H1 (cell line): ENCODE results near the gene POU3F1. TPM values are rescaled to one million over a fixed set of nuclear protein-coding genes. Genes with fewer than 3 reads are reported as not detected.

Experiments used
- CTCF ChIA-PET: fragments of 300-600 bp; sonication (Branson Sonifier 250); formaldehyde crosslinking; loops from one replicate; lab custom pipeline; 2021; ENCODE audit not compliant: partially characterized antibody; lab: Charles Lee
- POLR2A ChIA-PET: fragments of 300-600 bp; sonication (Branson Sonifier 250); formaldehyde crosslinking; loops from one replicate; lab custom pipeline; 2021; ENCODE audit warnings: inconsistent platforms; ENCODE audit not compliant: partially characterized antibody; lab: Charles Lee
- DNase-seq, 2 experiments: peaks; one replicate each; pipeline versions ENCODE4 v3.0.0 to v3.0.0-alpha.2; 2010 to 2022; ENCODE audit warnings: low spot score in 2 of 2, low read depth in 1 of 2, mixed read lengths in 1 of 2
- FAIRE-seq: peaks from 2 replicates; lab custom pipeline; 2011; peaks lifted over from hg19 to GRCh38; lab: Jason Lieb, UNC
- H2AFZ ChIP-seq: 2 replicates; pipeline ENCODE4 v1.8.1; 2012; ENCODE audit warnings: low read length, inconsistent platforms
- H2AK5ac ChIP-seq: 2 replicates; pipeline ENCODE4 v1.6.1; 2013; ENCODE audit warnings: low read depth, low read length
- H2BK120ac ChIP-seq: replicated peaks from 2 replicates; pipeline ENCODE3; 2013; ENCODE audit warnings: low read depth, low read length, inconsistent platforms
- H2BK12ac ChIP-seq: 2 replicates; pipeline ENCODE4 v1.6.1; 2013; ENCODE audit warnings: low read depth, low read length
- H2BK15ac ChIP-seq: 2 replicates; pipeline ENCODE4 v1.6.1; 2013; ENCODE audit warnings: low read length
- H2BK20ac ChIP-seq: 2 replicates; pipeline ENCODE4 v1.6.1; 2013; ENCODE audit warnings: low read length
- H2BK5ac ChIP-seq: 2 replicates; pipeline ENCODE4 v1.6.1; 2013; ENCODE audit warnings: low read depth, low read length
- H3K14ac ChIP-seq: 2 replicates; pipeline ENCODE4 v1.6.1; 2013; ENCODE audit warnings: inconsistent platforms; ENCODE audit not compliant: insufficient read length
- H3K18ac ChIP-seq: 2 replicates; pipeline ENCODE4 v1.6.1; 2013; ENCODE audit warnings: low read length; ENCODE audit errors: extremely low read depth
- H3K23ac ChIP-seq: 2 replicates; pipeline ENCODE4 v1.6.1; 2013; ENCODE audit warnings: inconsistent platforms; ENCODE audit not compliant: insufficient read length
- H3K23me2 ChIP-seq: 2 replicates; pipeline ENCODE4 v1.6.1; 2013; ENCODE audit warnings: low read depth, low read length
- H3K27ac ChIP-seq: 2 replicates; pipeline ENCODE4 v1.6.1; 2011; ENCODE audit warnings: low read depth, low read length, inconsistent platforms
- H3K27me3 ChIP-seq, 4 experiments: replicated peaks in 1 of 4; 1 replicate in 1 of 4; 2 replicates in 3 of 4; pipeline versions ENCODE4 v1.6.1 to v1.8.1; 2011 to 2013; ENCODE audit warnings: low read length in 3 of 4, mild to moderate bottlenecking in 3 of 4, inconsistent platforms in 2 of 4, mixed read lengths in 2 of 4, moderate library complexity in 1 of 4; ENCODE audit not compliant: control insufficient read depth in 3 of 4, insufficient read depth in 3 of 4; ENCODE audit errors: extremely low read depth in 1 of 4
- H3K36me3 ChIP-seq, 4 experiments: 2 replicates each; pipeline versions ENCODE4 v1.6.1 to v1.8.1; 2011 to 2013; ENCODE audit warnings: mild to moderate bottlenecking in 4 of 4, low read length in 3 of 4, moderate library complexity in 2 of 4, control low read depth in 1 of 4, inconsistent platforms in 1 of 4; ENCODE audit not compliant: insufficient read depth in 4 of 4, control insufficient read depth in 2 of 4
- H3K4ac ChIP-seq: replicated peaks from 2 replicates; pipeline ENCODE3; 2013; ENCODE audit warnings: low read length, low read depth, mixed read lengths, inconsistent platforms; ENCODE audit not compliant: insufficient read length
- H3K4me1 ChIP-seq, 4 experiments: replicated peaks in 1 of 4; 1 replicate in 1 of 4; 2 replicates in 3 of 4; pipeline versions ENCODE4 v1.6.1 to v1.8.1; 2011 to 2013; ENCODE audit warnings: low read length in 3 of 4, inconsistent platforms in 2 of 4, mixed read lengths in 1 of 4; ENCODE audit not compliant: insufficient read depth in 4 of 4, control insufficient read depth in 3 of 4
- H3K4me2 ChIP-seq, 2 experiments: 2 replicates each; pipeline versions ENCODE4 v1.6.1 to v1.8.1; 2011 to 2013; ENCODE audit warnings: low read depth in 2 of 2, low read length in 2 of 2, control low read depth in 1 of 2, inconsistent platforms in 1 of 2, mild to moderate bottlenecking in 1 of 2; ENCODE audit not compliant: insufficient read depth in 1 of 2
- H3K4me3 ChIP-seq, 4 experiments: fragments of 200-600, 300-600 bp in 1 of 4; sonication (generic), shearing (Covaris generic), sonication (Bioruptor Twin) in 1 of 4; 2 replicates each; pipeline versions ENCODE4 v1.5.1 to v1.8.1; 2011 to 2016; ENCODE audit warnings: low read length in 4 of 4, low read depth in 3 of 4, control low read depth in 2 of 4, inconsistent platforms in 2 of 4, mild to moderate bottlenecking in 2 of 4, mixed read lengths in 1 of 4, moderate library complexity in 1 of 4; ENCODE audit not compliant: insufficient read depth in 2 of 4; ENCODE audit errors: extremely low read depth in 1 of 4
- H3K56ac ChIP-seq: replicated peaks from 2 replicates; pipeline ENCODE3; 2013; ENCODE audit warnings: low read depth, mild to moderate bottlenecking, mixed read lengths, low read length, inconsistent platforms; ENCODE audit not compliant: insufficient read length
- H3K79me1 ChIP-seq: 2 replicates; pipeline ENCODE4 v1.6.1; 2013; ENCODE audit warnings: low read depth, low read length, control low read depth
- H3K79me2 ChIP-seq, 2 experiments: 2 replicates each; pipeline versions ENCODE4 v1.6.1 to v1.8.1; 2012 to 2013; ENCODE audit warnings: low read length in 2 of 2, mild to moderate bottlenecking in 2 of 2, inconsistent platforms in 1 of 2; ENCODE audit not compliant: insufficient read depth in 2 of 2, control insufficient read depth in 1 of 2
- H3K9ac ChIP-seq, 4 experiments: replicated peaks in 1 of 4; 1 replicate in 1 of 4; 2 replicates in 3 of 4; pipeline versions ENCODE4 v1.6.1 to v1.8.1; 2011 to 2013; ENCODE audit warnings: low read depth in 3 of 4, low read length in 3 of 4, control low read depth in 2 of 4, mild to moderate bottlenecking in 2 of 4, moderate library complexity in 2 of 4, inconsistent platforms in 1 of 4; ENCODE audit errors: extremely low read depth in 1 of 4
- H3K9me3 ChIP-seq, 2 experiments: 2 replicates each; pipeline versions ENCODE4 v1.6.1 to v1.8.1; 2012 to 2013; ENCODE audit warnings: mild to moderate bottlenecking in 2 of 2, moderate library complexity in 2 of 2, control low read depth in 1 of 2, inconsistent platforms in 1 of 2, low read depth in 1 of 2, low read length in 1 of 2, mixed read lengths in 1 of 2; ENCODE audit not compliant: insufficient read depth in 2 of 2
- H4K20me1 ChIP-seq, 2 experiments: replicated peaks in 1 of 2; 2 replicates each; pipeline versions ENCODE3 to v1.8.1; 2011 to 2013; ENCODE audit warnings: inconsistent platforms in 2 of 2, low read length in 2 of 2, mild to moderate bottlenecking in 1 of 2; ENCODE audit not compliant: insufficient read depth in 2 of 2, control insufficient read depth in 1 of 2
- H4K5ac ChIP-seq: 2 replicates; pipeline ENCODE4 v1.6.1; 2013; ENCODE audit warnings: low read length, low read depth, mixed read lengths, inconsistent platforms; ENCODE audit not compliant: insufficient read length
- H4K8ac ChIP-seq: 2 replicates; pipeline ENCODE4 v1.8.0; 2013; ENCODE audit warnings: mild to moderate bottlenecking, moderate library complexity, low read length, inconsistent platforms; ENCODE audit not compliant: insufficient read depth; ENCODE audit errors: extremely low read depth
- H4K91ac ChIP-seq: replicated peaks from 2 replicates; pipeline ENCODE3; 2013; ENCODE audit warnings: low read length, mixed read lengths, inconsistent platforms; ENCODE audit not compliant: insufficient read length
- CHD2 ChIP-seq: IDR thresholded peaks from 2 replicates; pipeline ENCODE4 v1.6.1; 2012; ENCODE audit warnings: low read length, improper control_type of control experiment
- FOSL1 ChIP-seq: IDR thresholded peaks from 2 replicates; pipeline ENCODE4 v1.6.1; 2011; ENCODE audit warnings: mild to moderate bottlenecking, low read depth, low read length, moderate library complexity; ENCODE audit not compliant: insufficient read depth
- NANOG ChIP-seq: IDR thresholded peaks from 2 replicates; pipeline ENCODE4 v1.6.1; 2011; ENCODE audit warnings: low read length, low read depth, mild to moderate bottlenecking, inconsistent platforms; ENCODE audit not compliant: insufficient read depth, poor library complexity, severe bottlenecking
- POLR2A ChIP-seq, 2 experiments: IDR thresholded peaks; 1 replicate in 1 of 2; 2 replicates in 1 of 2; pipeline ENCODE4 v1.6.1; 2011; ENCODE audit warnings: low read depth in 2 of 2, low read length in 2 of 2, mild to moderate bottlenecking in 2 of 2; ENCODE audit errors: control extremely low read depth in 1 of 2
- SAP30 ChIP-seq: fragments of 300-600 bp; sonication (generic); IDR thresholded peaks from 2 replicates; pipeline ENCODE4 v1.7.1; 2012; ENCODE audit warnings: low read length, moderate library complexity, mild to moderate bottlenecking, inconsistent platforms; ENCODE audit not compliant: insufficient read depth, insufficient replicate concordance
- SIRT6 ChIP-seq: IDR thresholded peaks from one replicate; pipeline ENCODE4 v1.7.1; 2012; ENCODE audit warnings: low read length, inconsistent platforms
- SIX5 ChIP-seq: IDR thresholded peaks from 2 replicates; pipeline ENCODE4 v1.6.1; 2011; ENCODE audit warnings: mild to moderate bottlenecking, low read depth, low read length
- SP4 ChIP-seq: IDR thresholded peaks from 2 replicates; pipeline ENCODE4 v1.6.1; 2012; ENCODE audit warnings: low read length, inconsistent platforms
- SRF ChIP-seq: IDR thresholded peaks from 2 replicates; pipeline ENCODE4 v1.6.1; 2011; ENCODE audit warnings: mild to moderate bottlenecking, low read depth, low read length, moderate library complexity
- SUZ12 ChIP-seq: fragments of 200-600 bp; sonication (generic); IDR thresholded peaks from 2 replicates; pipeline ENCODE4 v1.6.1; 2012; ENCODE audit warnings: mild to moderate bottlenecking, inconsistent platforms, low read length, moderate library complexity, mixed read lengths
- TAF1 ChIP-seq: IDR thresholded peaks from 2 replicates; pipeline ENCODE4 v1.6.1; 2011; ENCODE audit warnings: mild to moderate bottlenecking, low read depth, low read length
- TBP ChIP-seq: IDR thresholded peaks from 2 replicates; pipeline ENCODE4 v1.6.1; 2011; ENCODE audit warnings: low read depth, low read length, improper control_type of control experiment
- WGBS, 2 experiments: shearing (Covaris generic) in 1 of 2; methylation state at CpG; one replicate each; pipeline versions ENCODE4 v1.1.6 to v1.1.7; 2013 to 2015; ENCODE audit warnings: low lambda C conversion rate in 2 of 2, mixed read lengths in 2 of 2, inconsistent platforms in 1 of 2, low coverage in 1 of 2, missing lambda C conversion rate in 1 of 2; ENCODE audit not compliant: insufficient replicate concordance in 2 of 2, insufficient coverage in 1 of 2, insufficient read length in 1 of 2; ENCODE audit errors: extremely low coverage in 1 of 2, missing lambda C conversion rate in 1 of 2; 5-methylcytosine and 5-hydroxymethylcytosine counted together
- polyA plus RNA-seq, 7 experiments: library from polyadenylated mRNA; depleted of rRNA in 3 of 7; stranded (reverse) in 5 of 7; unstranded in 2 of 7; fragments of >200 nt in 5 of 7; fragments of 200-250 nt in 2 of 7; gene quantifications; 1 replicate in 5 of 7; 2 replicates in 1 of 7; 4 replicates in 1 of 7; pipeline versions ENCODE4 v1.2.1 to v1.2.3, GENCODE V29; 2011 to 2013; ENCODE audit warnings: missing spikeins in 2 of 7, mixed read lengths in 2 of 7
- total RNA-seq: library from RNA; stranded (reverse); fragmentation: NEBNext Ultra II Directional; extraction: Animal tissue kit (Norgen Biotek cat#: 25700); gene quantifications from 2 replicates; pipeline ENCODE4 v1.2.1, GENCODE V29; 2021

Gene POU3F1
- total and polyA plus RNA-seq, 2 of the 8 experiments (the other 6 are each of a cell fraction or from before 2014, with no cell fraction given): 4.2 to 10.8 TPM

DNA sequence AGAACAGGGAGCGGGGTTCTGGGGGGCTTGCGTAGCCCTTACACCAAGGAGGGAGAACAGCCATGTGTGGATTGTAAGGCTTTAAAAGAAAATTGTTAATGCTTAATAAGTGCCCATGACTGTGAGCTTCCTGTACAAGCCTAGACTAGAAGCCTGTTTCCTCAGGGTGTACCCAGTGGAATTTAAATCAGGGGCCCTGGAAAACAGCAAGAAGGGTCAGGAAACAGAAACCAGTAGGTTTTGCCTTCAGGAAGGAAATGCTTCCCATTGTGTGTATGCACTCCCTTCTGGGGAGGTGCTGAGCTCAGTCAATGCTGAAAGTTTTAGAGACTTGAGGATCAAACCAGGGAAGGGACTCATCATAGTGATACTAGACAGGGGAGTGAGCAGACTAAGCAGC, 21.4 kb downstream of the POU3F1 start:
- peaks cover 26 to 46% (median 44%) of the 10 kb centered on the region in 4 experiments for H3K36me3 ChIP-seq

More for the DNA sequence above, 21.4 kb downstream of the POU3F1 start:
- no peak overlapping the region for H2AFZ ChIP-seq
- H2BK5ac ChIP-seq: no peak overlapping the region
- no peak overlapping the region for H3K18ac ChIP-seq
- H2BK20ac ChIP-seq: no peak overlapping the region
- no peak overlapping the region for H3K14ac ChIP-seq
- H4K8ac ChIP-seq: no peak overlapping the region
- H3K23ac ChIP-seq: no peak overlapping the region
- no peaks in the 10 kb centered on the region for H3K23me2 ChIP-seq
- no peaks in the 10 kb centered on the region for H3K9me3 ChIP-seq
- ChIA-PET CTCF (interaction anchor here (0.8 to 7.2 kb wide), 16 partner anchors 10 to 594 kb away, joined by 3 to 88 read pairs (median 4); partner anchors contain the start of genes SF3A3 and UTP11), POLR2A (interaction anchor here (0.7 to 4.1 kb wide), 4 partner anchors 13 to 424 kb away, joined by 3 to 20 read pairs (median 4); partner anchors contain the start of gene UTP11)
- H3K79me2 ChIP-seq: no peaks in the 10 kb centered on the region
- no peak overlapping the region for H3K9ac ChIP-seq
- peaks cover 0 to 4% of the 10 kb centered on the region in 2 experiments for H4K20me1 ChIP-seq
- no peak overlapping the region for H3K4me3 ChIP-seq
- TF ChIP-seq TAF1: no peak
- TF ChIP-seq SIX5: no peak
- TF ChIP-seq FOSL1: no peak
- no peak for TF ChIP-seq SUZ12
- TF ChIP-seq SAP30: no peak
- TF ChIP-seq CHD2: no peak
- TF ChIP-seq TBP: no peak
- TF ChIP-seq NANOG: no peak
- no peak for TF ChIP-seq SP4
- no peak for TF ChIP-seq POLR2A (IDR thresholded peaks at IDR 0.05; ENCODE audit: control extremely low read depth in 1 of 2, low read depth in 2 of 2, low read length in 2 of 2)
- TF ChIP-seq SIRT6: no peak
- TF ChIP-seq SRF: no peak
- H3K4me1 ChIP-seq: peaks cover 7 to 28% (median 19%) of the 10 kb centered on the region in 4 experiments
- no peak overlapping the region for H3K4me2 ChIP-seq
- no peak overlapping the region for H3K56ac ChIP-seq
- no peak overlapping the region for H2BK15ac ChIP-seq
- no peaks in the 10 kb centered on the region for H3K79me1 ChIP-seq
- H3K4ac ChIP-seq: no peak overlapping the region
- no peak overlapping the region for H4K5ac ChIP-seq
- no peak overlapping the region for H2BK120ac ChIP-seq
- 95% methylated on average over 2 of the region's 2 CpGs; no CpG with 5 or more reads in 1 of the 2 experiments for WGBS, 2 experiments
- no peak for FAIRE-seq
- H3K27ac ChIP-seq: no peak overlapping the region
- H2AK5ac ChIP-seq: no peak overlapping the region
- H2BK12ac ChIP-seq: no peak overlapping the region
- no peaks in the 10 kb centered on the region for H3K27me3 ChIP-seq
- no peak overlapping the region for H4K91ac ChIP-seq
- DNase-seq: no peak
